Neutrophil (primary cell): ENCODE results near the gene RSRC1.

Source experiments
- H3K27ac ChIP-seq: fragments of 200-600 bp; sonication (generic); 2 replicates; pipeline ENCODE4 v1.5.1; 2016; ENCODE audit warnings: mild to moderate bottlenecking, moderate library complexity
- H3K27me3 ChIP-seq: fragments of 200-600 bp; sonication (generic); 2 replicates; pipeline ENCODE4 v1.6.0; 2016; ENCODE audit warnings: mild to moderate bottlenecking
- H3K36me3 ChIP-seq: fragments of 200-600 bp; sonication (generic); 2 replicates; pipeline ENCODE4 v1.5.1; 2017
- H3K4me1 ChIP-seq, 2 experiments: fragments of 200-600 bp in 1 of 2; sonication (generic) in 1 of 2; 1 replicate in 1 of 2; 2 replicates in 1 of 2; pipeline versions ENCODE4 v1.5.1 to v1.6.1; 2013 to 2016; ENCODE audit warnings: low read depth in 1 of 2, low read length in 1 of 2, mild to moderate bottlenecking in 1 of 2, moderate library complexity in 1 of 2; ENCODE audit not compliant: control insufficient read depth in 1 of 2, insufficient read depth in 1 of 2
- H3K4me3 ChIP-seq, 2 experiments: fragments of 200-600 bp in 1 of 2; sonication (generic) in 1 of 2; 1 replicate in 1 of 2; 2 replicates in 1 of 2; pipeline ENCODE4 v1.5.1; 2013 to 2016; ENCODE audit warnings: low read depth in 1 of 2, low read length in 1 of 2, mild to moderate bottlenecking in 1 of 2, moderate library complexity in 1 of 2
- H3K9me3 ChIP-seq: fragments of 200-600 bp; sonication (generic); 2 replicates; pipeline ENCODE4 v1.5.1; 2016
- CTCF ChIP-seq: fragments of 200-600 bp; sonication (generic); IDR thresholded peaks from 2 replicates; pipeline ENCODE4 v1.5.1; 2016; ENCODE audit warnings: antibody characterized with exemption

RSRC1 gene

GRCh38 chr3:158102242-158103080 is 7.4 kb upstream of the RSRC1 start:
- H3K4me3 ChIP-seq, result no peak overlapping the region

GRCh38 chr3:158103081-158103886 is 6.6 kb upstream of the RSRC1 start:
- Histone ChIP-seq H3K4me3 (no peak overlapping the region), H3K9me3 (no peaks in the 10 kb centered on the region), H3K27ac (no peak overlapping the region), H3K27me3 (peaks cover 100% of the 10 kb centered on the region), H3K36me3 (no peaks in the 10 kb centered on the region), H3K4me1 (peaks cover 36 to 51% of the 10 kb centered on the region in 2 experiments)
- no peak for TF ChIP-seq CTCF

More at GRCh38 chr3:158102242-158103080, 7.4 kb upstream of the RSRC1 start:
- Histone ChIP-seq H3K27me3 (peaks cover 99% of the 10 kb centered on the region), H3K4me1 (peaks cover 39 to 55% of the 10 kb centered on the region in 2 experiments), H3K9me3 (no peaks in the 10 kb centered on the region), H3K36me3 (no peaks in the 10 kb centered on the region), H3K27ac (no peak overlapping the region)
- TF ChIP-seq CTCF, result no peak

- no peaks in the 10 kb centered on the region for H3K36me3 ChIP-seq
- H3K9me3 ChIP-seq, result no peaks in the 10 kb centered on the region
- H3K27ac ChIP-seq, result no peak overlapping the region
- peaks cover 100% of the 10 kb centered on the region for H3K27me3 ChIP-seq
- H3K4me1 ChIP-seq, result peaks cover 33 to 47% of the 10 kb centered on the region in 2 experiments
- no peak overlapping the region for H3K4me3 ChIP-seq
- no peak for TF ChIP-seq CTCF
Observed at GRCh38 chr3:158103887-158104327, 6.0 kb upstream of the RSRC1 start.

- Histone ChIP-seq H3K4me1 (peaks cover 33 to 49% of the 10 kb centered on the region in 2 experiments), H3K9me3 (no peaks in the 10 kb centered on the region), H3K27ac (no peak overlapping the region), H3K4me3 (no peak overlapping the region), H3K36me3 (no peaks in the 10 kb centered on the region), H3K27me3 (peaks cover 100% of the 10 kb centered on the region)
- no peak for TF ChIP-seq CTCF
Observed at GRCh38 chr3:158104431-158104921, 5.4 kb upstream of the RSRC1 start.

- H3K36me3 ChIP-seq, result no peaks in the 10 kb centered on the region
- no peaks in the 10 kb centered on the region for H3K9me3 ChIP-seq
- TF ChIP-seq CTCF, result no peak
- H3K27ac ChIP-seq, result no peak overlapping the region
- H3K27me3 ChIP-seq, result peaks cover 95% of the 10 kb centered on the region
- peaks cover 33 to 51% of the 10 kb centered on the region in 2 experiments for H3K4me1 ChIP-seq
- peak overlapping the region; percentile 44 to 58 for H3K4me3 ChIP-seq
Observed at GRCh38 chr3:158105119-158105709, 4.7 kb upstream of the RSRC1 start.
